ENCODE results near the gene KRT83. TPM values are rescaled to one million over a fixed set of nuclear protein-coding genes. Genes with fewer than 3 reads are reported as not detected.

Gene KRT83
- polyA plus RNA-seq, 3 donors: not detected

- Histone ChIP-seq H4K20me1 (ENCODE audit: insufficient read depth, low read length) (no peaks in the 10 kb centered on the region), H3K9ac (ENCODE audit: insufficient read depth, low read length, poor library complexity, severe bottlenecking) (no peak overlapping the region), H2AFZ (ENCODE audit: insufficient read depth, low read depth, low read length, poor library complexity, severe bottlenecking) (no peak overlapping the region), H3K4me3 (replicated peaks in 1 of 3; ENCODE audit: low read depth in 2 of 3, low read length in 3 of 3) (no peak overlapping the region), H3K4me2 (replicated peaks; ENCODE audit: extremely low read depth, low read length, poor library complexity, severe bottlenecking) (no peak overlapping the region), H3K27ac (ENCODE audit: low read depth in 1 of 2, low read length in 2 of 2) (no peak overlapping the region), H3K36me3 (replicated peaks in 1 of 2; ENCODE audit: control insufficient read depth in 1 of 2, insufficient read depth in 2 of 2, low read length in 2 of 2) (no peaks in the 10 kb centered on the region), H3K9me3 (replicated peaks in 1 of 2; ENCODE audit: control insufficient read depth in 1 of 2, insufficient read depth in 1 of 2, low read length in 2 of 2) (no peaks in the 10 kb centered on the region), H3K79me2 (ENCODE audit: insufficient read depth, low read length) (no peaks in the 10 kb centered on the region), H3K4me1 (ENCODE audit: control insufficient read depth in 1 of 2, insufficient read depth in 2 of 2, low read length in 2 of 2) (no peaks in the 10 kb centered on the region), H3K27me3 (ENCODE audit: control insufficient read depth in 2 of 2, insufficient read depth in 2 of 2, low read length in 2 of 2) (peaks cover 0 to 22% of the 10 kb centered on the region in 2 donors)
- TF ChIP-seq CTCF (IDR thresholded peaks at IDR 0.05): no peak
- Mint-ChIP-seq H3K9me3 (peaks cover 0 to 2% (median 0%) of the 10 kb centered on the region in 7 donors), H3K27me3 (ENCODE audit: low read depth in 3 of 3) (peaks cover 27 to 62% (median 28%) of the 10 kb centered on the region in 3 donors), H3K36me3 (no peaks in the 10 kb centered on the region), H3K4me1 (peaks cover under 1% of the 10 kb centered on the region), H3K27ac (no peak overlapping the region), H3K4me3 (no peak overlapping the region)
- WGBS (ENCODE audit: insufficient coverage): 100% methylated on average over 1 of the region's 1 CpG
- no peak for DNase-seq
- intact Hi-C loops (cut with micrococcal nuclease): no loop called here
Measured at GRCh38 chr12:52322069-52322468, 871 bp upstream of the KRT83 start.

GRCh38 chr12:52321418-52321817 lies 220 bp upstream of the KRT83 start:
- no peaks in the 10 kb centered on the region for H3K79me2 ChIP-seq (ENCODE audit: insufficient read depth, low read length)
- no peak for TF ChIP-seq CTCF (IDR thresholded peaks at IDR 0.05)
- no peak overlapping the region for H3K4me3 ChIP-seq (replicated peaks in 1 of 3; ENCODE audit: low read depth in 2 of 3, low read length in 3 of 3)
- peaks cover 0 to 2% (median 0%) of the 10 kb centered on the region in 7 donors for H3K9me3 Mint-ChIP-seq
- H3K36me3 Mint-ChIP-seq: no peaks in the 10 kb centered on the region
- H3K4me2 ChIP-seq (replicated peaks; ENCODE audit: extremely low read depth, low read length, poor library complexity, severe bottlenecking): no peak overlapping the region
- H3K9ac ChIP-seq (ENCODE audit: insufficient read depth, low read length, poor library complexity, severe bottlenecking): no peak overlapping the region
- no peaks in the 10 kb centered on the region for H3K9me3 ChIP-seq (replicated peaks in 1 of 2; ENCODE audit: control insufficient read depth in 1 of 2, insufficient read depth in 1 of 2, low read length in 2 of 2)
- peaks cover 27 to 58% (median 28%) of the 10 kb centered on the region in 3 donors for H3K27me3 Mint-ChIP-seq (ENCODE audit: low read depth in 3 of 3)
- H3K27ac ChIP-seq (ENCODE audit: low read depth in 1 of 2, low read length in 2 of 2): no peak overlapping the region
- no peaks in the 10 kb centered on the region for H3K4me1 Mint-ChIP-seq
- H3K4me1 ChIP-seq (ENCODE audit: control insufficient read depth in 1 of 2, insufficient read depth in 2 of 2, low read length in 2 of 2): no peaks in the 10 kb centered on the region
- H3K36me3 ChIP-seq (replicated peaks in 1 of 2; ENCODE audit: control insufficient read depth in 1 of 2, insufficient read depth in 2 of 2, low read length in 2 of 2): no peaks in the 10 kb centered on the region
- no peak overlapping the region for H3K27ac Mint-ChIP-seq
- H4K20me1 ChIP-seq (ENCODE audit: insufficient read depth, low read length): no peaks in the 10 kb centered on the region
- DNase-seq: no peak
- no peak overlapping the region for H2AFZ ChIP-seq (ENCODE audit: insufficient read depth, low read depth, low read length, poor library complexity, severe bottlenecking)
- H3K27me3 ChIP-seq (ENCODE audit: control insufficient read depth in 2 of 2, insufficient read depth in 2 of 2, low read length in 2 of 2): peaks cover 0 to 18% of the 10 kb centered on the region in 2 donors
- 69% methylated on average over 2 of the region's 4 CpGs for WGBS (ENCODE audit: insufficient coverage)
- intact Hi-C loops (cut with micrococcal nuclease): no loop called here
- H3K4me3 Mint-ChIP-seq: no peak overlapping the region

Measured in CD14-positive monocyte (primary cell).